Stimulated activated naive CD8-positive, alpha-beta T cell treated with anti-CD3 and anti-CD28 coated beads, Interleukin-15, Interleukin-2, amounts not matched to agents 100 U/mL and 50 U/mL, for 24 hours (primary cell): ENCODE measurements around the gene LRRC4C.

Experiments
- ATAC-seq: fragments of 150-1000 bp; cut with Tn5 transposase; one replicate; pipeline ENCODE4 v1.10.0; 2021
- DNase-seq: peaks from one replicate; pipeline ENCODE4 v3.0.0; 2021

LRRC4C gene

DNA sequence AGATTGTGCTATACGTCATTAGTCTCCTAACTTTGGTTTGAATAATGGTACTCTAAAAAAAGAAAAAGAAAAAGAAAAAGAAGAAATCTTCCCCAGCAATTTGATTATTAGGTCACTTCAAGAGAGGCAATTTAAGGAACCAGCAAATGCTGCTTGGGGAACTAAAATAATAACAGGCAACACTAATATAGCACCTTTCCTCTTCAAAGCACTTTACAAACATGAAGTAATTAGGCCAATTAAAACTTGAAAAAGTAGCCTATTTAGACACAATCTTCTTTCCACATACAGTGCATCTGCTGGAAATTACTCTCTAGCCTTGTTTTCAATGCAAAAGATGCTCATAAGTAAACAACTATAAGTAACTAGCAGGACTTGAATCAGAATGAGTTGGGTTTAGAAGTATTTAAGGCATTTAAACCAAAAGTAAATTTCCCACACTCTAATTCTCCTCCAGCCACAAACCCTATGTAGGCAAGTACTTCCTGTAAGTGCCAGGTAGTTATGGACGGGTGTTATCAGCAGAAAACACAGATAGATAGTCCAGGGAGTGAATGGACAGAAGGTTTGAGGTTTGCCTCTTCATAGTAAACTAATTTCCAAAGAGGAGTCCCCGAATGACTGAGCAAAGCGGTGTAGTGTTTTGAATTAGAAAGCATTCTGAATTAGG is 44.5 kb downstream of the LRRC4C start:
- no peak for DNase-seq
- ATAC-seq = no peak

DNA sequence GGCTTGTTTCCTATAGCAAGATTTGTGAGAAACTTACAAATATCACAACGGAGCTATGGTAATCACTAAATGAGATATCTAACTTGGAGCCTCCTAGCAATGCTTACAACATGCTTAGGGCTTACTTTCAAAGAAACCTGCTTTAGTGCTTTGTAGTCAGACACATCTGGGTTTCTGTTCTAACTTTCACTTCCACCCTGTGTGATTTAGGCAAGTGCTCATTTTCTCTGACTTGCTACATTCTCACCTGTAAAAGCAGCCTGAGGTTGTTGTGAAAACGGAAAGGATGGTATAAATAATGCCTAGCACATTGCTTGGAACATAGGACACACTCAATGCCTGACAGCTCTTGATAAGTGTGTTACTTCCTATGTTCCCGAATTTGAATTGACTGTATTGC is 45.6 kb downstream of the LRRC4C start:
- ATAC-seq = no peak
- DNase-seq = no peak

DNA sequence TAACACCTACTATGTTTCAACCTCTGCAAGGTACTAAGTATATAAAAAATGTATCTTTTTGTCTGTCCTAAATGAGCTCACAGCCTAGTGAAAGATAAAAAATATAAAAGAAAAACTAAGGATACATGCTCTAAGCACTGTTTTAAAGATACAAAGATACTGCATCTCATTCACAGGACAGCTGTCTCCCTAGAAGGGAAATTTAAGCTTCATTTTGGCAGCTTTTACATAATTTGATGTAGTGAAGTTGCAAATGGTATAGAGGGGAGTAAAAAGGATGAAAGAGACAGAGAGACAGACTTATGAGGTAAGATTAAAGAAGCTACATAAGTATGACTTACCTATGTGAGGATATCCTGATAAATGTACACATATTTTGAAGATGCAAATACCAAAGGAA is 53.6 kb downstream of the LRRC4C start:
- DNase-seq = no peak
- ATAC-seq = no peak

DNA sequence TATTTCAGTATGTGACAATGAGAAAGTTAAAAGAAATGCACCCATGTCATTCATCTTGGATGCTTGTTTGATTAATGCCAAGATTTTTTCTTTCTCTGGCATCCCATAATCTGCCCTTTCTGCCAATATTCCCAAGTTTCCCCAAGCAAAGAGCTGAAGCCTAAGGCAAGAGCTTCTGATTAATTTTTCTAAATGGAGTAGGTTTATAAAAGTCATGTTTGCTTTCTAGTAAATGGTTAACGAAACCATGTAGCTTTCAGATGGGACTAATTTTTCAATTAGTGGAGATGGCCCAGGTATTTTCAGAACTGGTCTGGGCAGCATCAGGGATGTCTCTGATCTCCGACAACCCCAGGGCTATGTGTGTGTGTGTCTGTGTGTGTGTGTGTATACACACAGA is 55.3 kb downstream of the LRRC4C start:
- DNase-seq = no peak
- ATAC-seq = no peak

DNA sequence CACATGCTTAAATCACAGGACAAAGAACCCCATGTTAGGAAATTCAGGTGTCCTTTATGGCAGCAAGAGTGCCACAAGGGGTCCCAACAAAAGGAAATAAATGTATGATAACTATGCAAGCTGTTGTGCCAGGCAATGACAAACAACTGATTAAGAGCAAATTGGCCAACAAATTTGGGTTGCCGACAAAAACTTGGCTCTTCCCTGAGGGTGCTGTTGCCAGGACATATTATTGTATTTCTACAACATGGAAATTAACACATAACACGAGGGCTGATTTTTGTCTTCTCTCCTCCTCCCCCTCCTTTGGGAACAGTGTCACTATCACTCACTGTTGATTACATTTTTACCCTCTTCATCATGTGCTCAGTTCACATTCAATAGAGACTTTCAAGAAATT is 56.0 kb downstream of the LRRC4C start:
- no peak for ATAC-seq
- no peak for DNase-seq

DNA sequence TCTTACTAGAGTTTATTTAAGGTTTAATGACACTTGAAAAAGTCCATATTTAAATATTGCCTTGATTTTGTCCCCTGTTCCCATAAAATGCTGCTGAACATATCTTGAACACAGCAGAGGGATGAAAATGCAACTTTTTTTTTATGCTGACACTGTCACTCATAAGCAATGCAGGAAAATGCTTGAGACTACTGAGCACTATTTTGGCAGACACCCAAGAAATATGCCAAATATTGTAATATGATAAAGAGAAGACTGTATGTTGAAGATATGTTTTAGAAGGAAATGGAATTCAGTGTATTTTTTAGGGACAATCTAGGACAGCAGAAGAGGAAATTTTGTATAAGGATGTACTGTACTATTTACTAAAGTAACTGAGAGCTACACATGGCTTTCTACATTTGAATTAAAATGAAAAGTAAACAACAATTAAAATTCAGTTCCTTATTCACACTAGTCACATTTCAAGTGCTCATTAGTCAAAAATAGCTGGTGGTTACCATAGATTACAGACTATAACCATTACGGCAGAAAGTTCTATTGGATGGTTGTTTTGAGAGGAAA is 58.6 kb downstream of the LRRC4C start:
- DNase-seq (no peak), ATAC-seq (no peak)

DNA sequence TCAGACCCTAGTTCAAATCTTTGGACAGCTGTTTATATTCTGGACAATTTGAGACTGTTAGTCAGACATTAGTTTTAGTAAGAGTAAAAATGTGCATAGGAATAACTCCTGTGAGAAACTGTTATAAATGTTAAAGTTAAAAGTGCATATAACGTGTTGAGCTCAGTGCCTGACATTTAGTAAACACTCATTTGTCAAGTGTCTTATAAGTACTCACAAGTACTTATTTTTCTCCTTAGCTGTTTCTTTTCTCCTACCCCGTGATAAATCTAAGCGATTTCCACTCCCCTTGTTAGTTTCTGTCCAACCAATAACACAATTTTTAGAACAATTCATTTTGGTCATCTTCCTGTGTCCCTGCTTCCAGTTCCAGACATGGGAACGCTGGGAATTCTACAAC is 59.3 kb downstream of the LRRC4C start:
- DNase-seq (no peak), ATAC-seq (no peak)

DNA sequence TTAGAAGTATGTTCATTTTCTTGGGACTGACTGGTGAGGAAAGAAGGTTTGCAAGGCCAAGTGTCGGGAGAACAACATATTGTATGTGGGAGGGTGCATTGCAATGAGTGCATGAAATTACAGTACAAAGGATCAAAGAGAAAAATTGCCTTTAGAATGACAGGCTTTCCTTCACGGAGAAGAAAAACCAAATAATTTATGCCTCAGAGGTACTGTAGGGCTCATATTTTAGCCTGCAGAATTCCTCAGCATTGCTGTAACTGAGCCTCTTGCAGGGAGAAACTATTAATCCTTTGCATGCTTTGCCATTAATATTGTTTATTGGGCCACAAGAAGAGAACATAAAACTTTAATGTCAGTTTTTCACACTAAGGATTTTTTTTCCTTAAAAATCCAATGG is 60.1 kb downstream of the LRRC4C start:
- ATAC-seq = no peak
- DNase-seq = no peak

DNA sequence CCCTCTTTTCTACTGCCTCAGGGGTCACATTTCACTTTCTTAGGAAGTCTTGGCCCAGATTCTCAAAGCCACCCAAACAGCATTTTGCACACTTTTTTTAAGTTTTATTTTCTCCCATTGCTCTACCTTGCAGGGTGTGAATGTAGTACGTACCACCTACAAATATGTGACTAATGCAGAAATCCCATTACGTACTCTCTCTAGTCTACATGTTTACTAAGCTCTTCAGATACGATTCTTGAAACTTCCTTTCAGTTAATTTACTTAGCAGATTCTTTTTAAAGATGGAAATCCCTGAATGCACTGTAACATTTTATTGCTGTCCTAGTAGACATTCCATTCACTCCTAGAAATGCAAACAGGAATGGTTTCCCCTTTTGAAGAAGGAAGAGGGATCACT is 61.3 kb downstream of the LRRC4C start:
- ATAC-seq = no peak
- no peak for DNase-seq

DNA sequence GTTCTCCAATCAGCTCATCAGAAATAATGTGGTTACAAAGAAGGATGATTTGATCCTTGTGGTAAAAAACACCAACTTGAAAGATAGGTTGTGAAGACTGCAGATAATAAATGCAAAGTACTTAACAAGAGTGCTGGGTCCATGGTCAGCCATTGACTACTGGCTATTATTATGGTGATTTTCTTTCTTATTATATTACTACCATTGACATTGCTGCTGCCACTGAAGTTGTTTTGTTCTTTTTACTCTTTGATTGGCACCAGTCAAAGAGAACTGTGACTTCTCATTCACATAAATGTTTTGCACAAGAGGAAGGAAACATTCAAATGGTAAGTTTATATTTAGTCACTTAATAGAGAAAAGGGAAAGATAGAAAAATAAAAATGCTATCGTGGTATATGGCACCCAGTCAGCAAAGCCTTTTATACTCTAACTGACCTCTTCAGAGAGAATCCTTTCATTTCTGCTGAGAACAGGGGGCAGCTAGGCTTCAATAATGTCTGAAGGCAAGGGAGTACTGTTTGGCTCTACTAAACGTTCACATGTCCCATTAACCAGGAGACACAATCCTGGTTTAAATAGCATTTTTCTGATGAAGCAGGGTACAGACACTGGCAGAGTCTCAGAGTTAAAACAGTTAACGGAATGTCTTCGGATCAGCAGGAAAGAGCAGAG is 64.8 kb downstream of the LRRC4C start:
- no peak for ATAC-seq
- no peak for DNase-seq

DNA sequence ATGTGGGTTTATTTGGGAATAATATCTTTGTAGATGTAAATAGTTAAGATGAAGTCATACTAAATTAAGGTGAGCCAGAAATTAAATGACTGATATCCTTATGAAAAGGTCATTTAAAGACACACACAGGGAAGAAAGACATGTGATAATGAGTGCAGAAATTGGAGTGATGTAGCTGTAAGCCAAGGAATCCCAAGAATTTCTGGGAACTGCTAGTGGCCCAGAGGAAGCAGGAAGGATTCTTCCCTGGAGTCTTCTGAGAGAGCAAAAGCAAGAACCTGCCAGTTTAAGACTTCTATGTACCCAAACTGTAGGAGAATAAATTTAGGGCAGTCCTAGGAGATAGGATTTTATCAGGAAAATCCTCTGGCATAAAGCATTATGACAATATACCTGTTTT is 66.9 kb downstream of the LRRC4C start:
- ATAC-seq = no peak

DNA sequence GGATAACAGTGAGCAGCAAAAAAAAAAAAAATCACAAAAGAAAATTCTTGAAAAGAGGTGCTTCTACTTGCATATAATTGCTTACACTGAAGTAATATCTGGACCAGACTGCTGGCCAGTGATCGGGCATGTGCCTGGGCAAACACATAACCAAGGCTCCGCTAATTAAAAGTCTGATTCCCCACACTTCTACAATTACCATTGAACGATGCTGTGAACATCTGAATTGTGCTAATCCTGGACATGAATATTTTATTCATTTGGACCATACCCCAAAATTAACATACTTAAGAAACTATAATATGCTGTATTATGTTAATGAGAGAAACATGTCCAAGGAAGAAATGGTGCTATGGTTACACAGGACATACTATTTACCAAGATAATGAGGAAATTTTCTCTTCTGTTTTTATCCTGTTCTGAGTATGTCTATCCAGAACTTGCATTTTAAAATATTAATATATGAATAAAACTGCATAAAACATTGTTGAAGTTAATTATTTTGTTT is 69.8 kb downstream of the LRRC4C start:
- DNase-seq (no peak), ATAC-seq (no peak)

More for the DNA sequence above, 66.9 kb downstream of the LRRC4C start:
- no peak for DNase-seq

DNA sequence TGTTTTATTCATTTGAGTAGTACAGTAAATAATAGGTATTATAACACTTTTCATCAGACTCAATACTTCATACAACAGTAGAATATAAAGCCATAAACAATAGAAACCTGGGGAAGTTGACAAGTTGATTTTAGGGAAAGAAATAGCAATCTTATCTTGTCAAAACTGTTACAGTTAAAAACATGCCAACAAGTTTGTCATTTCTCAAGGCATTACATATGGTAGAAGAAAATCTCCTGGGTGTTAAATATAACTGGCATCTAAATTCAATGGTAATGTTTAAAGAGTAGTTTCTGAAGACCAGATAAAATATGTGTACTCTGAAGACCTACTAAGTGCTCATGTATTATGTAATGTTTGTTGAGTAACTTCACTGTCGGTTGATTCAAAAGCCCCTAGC is 75.1 kb downstream of the LRRC4C start:
- ATAC-seq (no peak), DNase-seq (no peak)

DNA sequence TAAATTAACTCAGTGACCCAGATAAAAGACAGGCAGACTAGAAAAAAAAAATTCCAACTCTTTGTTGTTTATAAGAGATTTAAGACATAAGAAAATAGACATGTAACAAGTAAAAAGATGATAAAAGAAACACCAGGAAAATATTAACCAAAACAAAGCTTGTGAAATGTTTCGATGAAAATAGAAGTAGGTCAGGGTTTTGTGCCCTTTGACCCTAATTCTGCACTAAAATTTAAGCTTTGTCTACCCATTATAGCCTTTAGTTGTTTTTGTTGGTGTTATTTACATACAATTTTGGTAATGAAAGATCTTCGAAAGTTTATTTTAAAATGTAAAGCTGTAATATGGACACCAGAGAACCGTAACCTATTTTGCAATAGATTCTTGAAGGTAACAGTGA is 75.7 kb downstream of the LRRC4C start:
- DNase-seq = no peak
- ATAC-seq = no peak

DNA sequence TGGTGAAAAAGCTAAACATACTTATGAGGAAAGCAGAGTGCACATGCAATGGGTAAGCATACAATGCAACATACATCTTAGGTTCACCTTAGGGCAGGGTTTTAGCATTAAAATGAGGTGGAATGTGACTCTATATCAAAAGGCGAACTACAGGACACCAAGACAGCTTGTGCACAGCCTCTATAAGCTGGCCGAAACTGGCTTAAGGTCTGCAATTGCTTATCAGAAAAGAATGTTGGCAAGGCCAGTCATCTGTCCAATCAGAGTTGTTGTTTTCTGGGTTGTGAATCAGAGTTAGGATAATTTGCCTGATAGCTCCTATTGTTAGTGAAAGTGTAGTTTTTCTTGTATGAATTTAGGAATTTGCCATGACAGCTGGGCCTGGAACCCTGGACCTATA is 76.5 kb downstream of the LRRC4C start:
- ATAC-seq = no peak
- no peak for DNase-seq

DNA sequence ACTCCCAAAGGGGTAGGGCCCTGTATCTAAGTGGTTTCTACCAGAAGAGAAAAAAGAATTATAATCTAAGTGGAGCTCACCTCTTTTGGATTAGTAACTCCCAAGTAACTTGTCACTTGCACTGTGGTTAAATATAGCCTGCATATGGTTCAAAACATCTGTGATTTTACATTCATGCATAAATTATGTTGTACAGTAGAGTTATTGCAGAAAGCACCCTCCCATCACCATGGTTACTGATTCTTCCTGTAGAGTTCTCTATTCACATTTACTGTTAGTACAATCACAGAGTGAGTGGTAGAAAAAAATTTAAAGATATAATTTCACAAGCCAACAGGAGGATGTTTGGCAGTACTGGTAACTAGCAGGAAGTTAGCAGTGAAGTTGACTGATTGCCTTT is 80.4 kb downstream of the LRRC4C start:
- ATAC-seq (no peak), DNase-seq (no peak)

DNA sequence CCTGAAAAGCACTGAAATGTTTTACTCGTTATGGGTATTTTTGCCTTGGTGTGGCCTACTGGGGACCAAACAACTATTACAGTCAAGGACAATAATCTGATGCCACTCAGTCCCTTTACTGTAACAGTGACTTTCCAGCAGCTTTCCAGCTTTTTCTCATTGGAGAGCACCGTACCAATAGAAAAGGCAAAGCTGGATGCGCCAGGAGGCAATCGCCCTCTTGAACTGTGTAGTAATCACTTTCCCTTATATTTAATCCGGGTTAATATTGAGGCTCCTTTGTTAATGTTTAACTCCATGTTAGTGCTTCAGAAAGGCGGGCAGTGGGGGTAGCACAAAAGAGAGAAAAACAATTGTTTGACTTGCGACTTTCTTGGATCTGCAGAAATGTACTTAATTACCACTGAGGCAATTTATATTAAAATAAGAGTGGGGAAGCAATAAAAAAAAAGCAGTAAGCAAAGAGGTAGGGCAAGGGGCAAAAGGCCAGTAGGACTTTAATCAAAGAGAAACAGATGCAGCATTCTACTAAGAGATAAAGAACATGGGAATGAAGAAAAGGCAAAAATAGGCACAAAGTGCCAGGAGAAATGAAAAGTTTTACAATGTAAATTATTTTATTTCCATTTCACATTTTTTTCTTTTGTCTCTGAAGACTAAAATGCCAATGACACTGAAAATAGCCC is 81.6 kb downstream of the LRRC4C start:
- ATAC-seq (no peak), DNase-seq (no peak)

DNA sequence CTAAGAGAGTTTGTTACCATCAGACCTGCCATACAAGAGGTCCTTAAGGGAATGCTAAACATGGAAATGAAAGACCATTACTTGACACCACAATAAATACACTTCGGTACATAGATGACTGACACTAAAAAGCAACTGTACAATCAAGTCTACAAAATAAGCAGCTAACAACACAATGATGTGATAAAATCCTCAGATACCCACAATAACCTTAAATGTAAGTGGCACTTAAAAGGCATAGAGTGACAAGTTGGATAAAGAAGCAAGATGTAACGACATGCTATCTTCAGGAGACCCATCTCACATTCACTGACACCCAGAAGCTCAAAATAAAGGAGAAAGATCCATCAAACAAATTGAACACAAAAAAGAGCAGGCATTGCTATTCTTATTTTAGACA is 107.6 kb downstream of the LRRC4C start:
- ATAC-seq (no peak), DNase-seq (no peak)

DNA sequence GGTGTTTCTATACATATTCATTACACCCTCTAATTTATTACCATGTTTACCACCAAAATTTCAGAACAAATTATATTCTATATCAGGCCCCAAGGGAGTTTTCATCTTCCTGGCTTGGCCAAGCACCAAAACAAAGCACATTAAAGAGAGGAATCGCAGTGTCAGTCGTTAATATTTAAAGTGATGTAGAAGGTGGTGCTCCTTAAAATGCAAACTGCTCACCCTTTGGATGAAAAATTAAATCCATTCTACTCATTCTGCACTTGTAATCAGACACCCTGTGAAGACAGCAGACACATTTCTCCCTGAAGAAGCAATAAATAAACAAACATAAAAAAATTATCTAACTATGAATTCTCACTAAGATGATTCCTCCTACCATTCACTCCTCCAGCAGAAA is 113.4 kb downstream of the LRRC4C start:
- ATAC-seq = no peak
- DNase-seq = no peak

DNA sequence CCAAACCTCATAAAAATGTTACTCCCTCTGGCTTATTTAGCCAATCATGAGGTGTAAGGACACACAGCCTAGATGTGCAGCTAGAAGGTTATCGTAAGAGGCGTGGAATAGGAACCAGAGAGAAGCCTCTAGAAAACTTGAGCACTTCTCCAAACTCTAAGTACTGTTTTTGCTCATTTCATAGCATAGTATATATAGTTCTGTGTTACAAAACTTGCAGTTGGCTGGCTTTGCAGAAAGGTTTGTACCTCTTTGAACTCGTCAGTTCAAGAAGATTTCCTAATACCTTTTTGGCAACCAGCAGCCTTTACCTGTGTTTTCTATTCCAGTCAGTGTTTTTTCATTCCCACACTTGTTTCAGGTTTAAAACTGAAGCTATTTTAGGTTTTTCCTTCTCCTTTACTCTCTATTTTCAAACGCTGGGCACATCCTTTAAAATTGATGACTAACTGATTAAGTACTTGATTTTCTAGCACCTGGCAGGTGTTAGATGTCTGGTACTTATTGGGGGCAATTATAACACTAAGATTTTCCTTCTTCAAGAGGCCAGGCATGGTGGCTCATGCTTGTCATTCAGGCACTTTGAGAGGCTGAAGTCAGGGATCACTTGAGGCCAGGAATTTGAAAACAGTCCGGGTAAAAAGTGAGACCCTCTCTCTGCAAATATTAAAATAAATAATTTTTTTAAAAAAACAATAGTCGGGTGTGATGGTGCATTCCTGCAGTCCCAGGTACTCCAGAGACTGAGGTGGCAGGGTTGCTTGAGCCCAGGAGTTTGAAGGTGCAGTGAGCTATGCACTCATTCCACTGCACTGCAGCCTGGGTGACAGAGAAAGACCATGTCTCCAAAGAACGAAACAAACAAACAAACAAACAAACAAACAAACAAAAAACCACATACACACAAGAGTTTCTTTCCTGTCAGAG is 125.2 kb downstream of the LRRC4C start:
- DNase-seq (no peak), ATAC-seq (no peak)

DNA sequence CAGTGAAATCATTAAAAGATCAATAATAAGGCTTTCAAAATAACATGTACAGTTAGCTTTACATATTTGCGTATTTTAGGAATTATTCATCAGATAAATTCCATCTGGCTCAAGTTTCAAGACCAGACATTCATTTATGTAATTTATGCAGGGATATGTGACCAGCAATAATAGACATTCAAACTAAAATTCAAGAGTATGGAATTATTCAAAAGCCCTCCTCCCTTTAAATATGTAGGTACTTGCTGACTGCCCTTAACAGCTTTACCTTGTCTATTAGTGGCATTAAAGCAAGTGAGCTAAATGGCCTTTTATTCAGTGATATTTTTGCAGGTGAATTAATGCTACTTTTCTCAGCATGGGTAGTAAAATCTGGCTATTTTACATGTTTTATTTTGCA is 126.1 kb downstream of the LRRC4C start:
- no peak for ATAC-seq
- no peak for DNase-seq

DNA sequence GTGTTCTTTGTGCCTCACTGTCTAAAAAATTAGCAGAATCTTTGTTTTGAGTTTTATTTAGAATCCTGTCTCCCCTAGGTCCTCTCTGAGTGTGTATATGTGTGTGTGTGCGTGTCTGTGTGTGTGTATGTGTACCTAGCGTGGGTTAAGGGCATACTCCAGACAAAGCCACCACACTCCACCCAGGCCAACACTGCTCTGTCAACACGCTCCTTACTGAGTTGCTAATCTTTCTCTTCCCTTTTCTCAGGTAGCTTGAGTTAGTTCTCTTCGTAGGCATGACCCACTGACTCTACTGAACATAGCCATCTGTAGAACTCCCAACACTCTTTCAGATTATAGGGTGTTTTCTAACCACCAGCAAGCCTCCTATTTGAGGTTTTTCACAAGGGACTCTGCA is 131.1 kb downstream of the LRRC4C start:
- ATAC-seq (no peak), DNase-seq (no peak)
